Ecto neural progenitor cell (in vitro differentiated cells): ENCODE data around the gene INO80.
"Not testable (repeated sequence)": the region's sequence is repeated elsewhere in the genome, so short reads cannot be mapped to it uniquely, and the experiment has no call there.

Source experiments
- DNase-seq: peaks from one replicate; pipeline ENCODE4 v3.0.0-alpha.2; 2018; ENCODE audit warnings: low spot score

The INO80 gene, protein sequence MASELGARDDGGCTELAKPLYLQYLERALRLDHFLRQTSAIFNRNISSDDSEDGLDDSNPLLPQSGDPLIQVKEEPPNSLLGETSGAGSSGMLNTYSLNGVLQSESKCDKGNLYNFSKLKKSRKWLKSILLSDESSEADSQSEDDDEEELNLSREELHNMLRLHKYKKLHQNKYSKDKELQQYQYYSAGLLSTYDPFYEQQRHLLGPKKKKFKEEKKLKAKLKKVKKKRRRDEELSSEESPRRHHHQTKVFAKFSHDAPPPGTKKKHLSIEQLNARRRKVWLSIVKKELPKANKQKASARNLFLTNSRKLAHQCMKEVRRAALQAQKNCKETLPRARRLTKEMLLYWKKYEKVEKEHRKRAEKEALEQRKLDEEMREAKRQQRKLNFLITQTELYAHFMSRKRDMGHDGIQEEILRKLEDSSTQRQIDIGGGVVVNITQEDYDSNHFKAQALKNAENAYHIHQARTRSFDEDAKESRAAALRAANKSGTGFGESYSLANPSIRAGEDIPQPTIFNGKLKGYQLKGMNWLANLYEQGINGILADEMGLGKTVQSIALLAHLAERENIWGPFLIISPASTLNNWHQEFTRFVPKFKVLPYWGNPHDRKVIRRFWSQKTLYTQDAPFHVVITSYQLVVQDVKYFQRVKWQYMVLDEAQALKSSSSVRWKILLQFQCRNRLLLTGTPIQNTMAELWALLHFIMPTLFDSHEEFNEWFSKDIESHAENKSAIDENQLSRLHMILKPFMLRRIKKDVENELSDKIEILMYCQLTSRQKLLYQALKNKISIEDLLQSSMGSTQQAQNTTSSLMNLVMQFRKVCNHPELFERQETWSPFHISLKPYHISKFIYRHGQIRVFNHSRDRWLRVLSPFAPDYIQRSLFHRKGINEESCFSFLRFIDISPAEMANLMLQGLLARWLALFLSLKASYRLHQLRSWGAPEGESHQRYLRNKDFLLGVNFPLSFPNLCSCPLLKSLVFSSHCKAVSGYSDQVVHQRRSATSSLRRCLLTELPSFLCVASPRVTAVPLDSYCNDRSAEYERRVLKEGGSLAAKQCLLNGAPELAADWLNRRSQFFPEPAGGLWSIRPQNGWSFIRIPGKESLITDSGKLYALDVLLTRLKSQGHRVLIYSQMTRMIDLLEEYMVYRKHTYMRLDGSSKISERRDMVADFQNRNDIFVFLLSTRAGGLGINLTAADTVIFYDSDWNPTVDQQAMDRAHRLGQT (N-terminal part only)

DNA sequence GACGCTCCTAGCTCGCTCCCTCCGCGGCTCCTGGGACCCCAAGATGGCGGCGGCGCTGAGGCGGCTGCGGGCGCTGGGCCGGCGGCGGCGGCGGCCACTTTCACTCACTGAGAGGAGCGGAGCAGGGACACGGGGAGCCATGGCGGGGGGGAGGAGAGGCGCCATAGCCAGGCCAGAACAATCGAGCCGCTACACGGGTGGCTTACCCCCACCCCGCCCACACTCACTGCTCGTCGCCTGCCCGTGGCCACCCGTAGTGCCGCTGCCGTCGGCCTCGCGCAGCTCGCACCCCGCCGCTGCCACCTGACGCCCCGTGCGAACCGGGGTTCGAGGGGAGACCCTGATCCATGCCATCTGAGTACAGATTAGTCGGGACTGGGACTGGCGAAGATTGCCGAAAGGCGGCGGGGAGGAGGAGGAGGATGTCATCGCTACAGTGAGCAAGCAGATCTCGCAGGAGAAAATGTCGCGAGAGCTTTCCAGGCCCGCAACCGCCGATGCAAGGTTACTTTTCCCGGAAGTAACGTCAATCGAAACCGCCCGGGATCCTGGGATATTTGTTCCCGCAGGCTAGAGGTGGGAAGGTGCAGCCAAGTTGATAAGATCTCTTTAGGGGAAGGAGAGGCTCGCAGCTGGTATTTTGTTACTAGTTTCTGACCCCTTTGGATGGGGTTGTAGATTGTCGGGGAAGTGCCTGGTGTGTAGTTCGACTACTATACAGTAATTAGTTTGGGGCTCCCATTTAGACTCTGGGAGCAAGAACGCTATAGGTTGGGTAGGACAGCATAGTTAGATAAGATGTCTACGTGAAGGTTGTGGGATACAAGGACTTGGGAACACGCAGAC is at the start of gene INO80:
Gene INO80, minus strand, starts transcription at position 165 of the 846 bp plus-strand sequence. CDS start 19,970 bp downstream, outside the sequence.
- DNase-seq, result peak; percentile 97

DNA sequence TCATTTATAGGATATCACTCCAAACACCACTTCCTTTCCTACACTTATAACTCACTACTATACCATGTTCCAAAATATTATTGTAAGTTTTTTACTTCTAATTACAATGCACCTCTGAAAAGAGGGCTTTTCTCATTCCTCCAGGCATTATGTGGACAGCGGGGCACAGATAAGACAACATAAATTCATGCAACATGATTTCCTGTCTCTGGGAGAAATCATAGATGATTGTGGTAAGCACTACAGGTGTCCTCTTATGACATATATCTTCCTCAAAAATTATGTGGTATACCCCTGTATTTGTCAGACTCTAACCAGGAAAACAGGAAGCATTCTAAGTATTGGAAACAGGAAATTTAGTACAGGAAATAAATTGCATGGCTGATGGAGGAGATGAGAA is 45.7 kb upstream of the INO80 start:
- no peak for DNase-seq

DNA sequence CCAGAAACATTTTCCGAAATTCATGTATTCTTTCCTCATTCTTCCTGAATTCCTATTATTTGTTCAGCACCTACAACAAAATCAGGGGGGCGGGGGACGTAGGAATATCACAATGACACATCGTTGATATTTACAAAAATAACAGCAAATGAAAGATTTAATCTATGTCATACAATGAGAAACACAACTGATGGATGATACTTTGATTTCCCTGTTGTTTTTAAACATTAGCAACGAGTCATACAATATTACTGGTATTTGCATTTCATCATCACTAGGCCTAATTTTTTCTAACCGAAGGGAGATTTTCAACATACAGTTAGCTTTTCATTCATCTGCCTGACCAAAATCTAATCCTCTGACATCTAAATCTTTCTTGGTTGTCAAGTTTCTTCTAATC is 45.3 kb upstream of the INO80 start:
- DNase-seq, result no peak

DNA sequence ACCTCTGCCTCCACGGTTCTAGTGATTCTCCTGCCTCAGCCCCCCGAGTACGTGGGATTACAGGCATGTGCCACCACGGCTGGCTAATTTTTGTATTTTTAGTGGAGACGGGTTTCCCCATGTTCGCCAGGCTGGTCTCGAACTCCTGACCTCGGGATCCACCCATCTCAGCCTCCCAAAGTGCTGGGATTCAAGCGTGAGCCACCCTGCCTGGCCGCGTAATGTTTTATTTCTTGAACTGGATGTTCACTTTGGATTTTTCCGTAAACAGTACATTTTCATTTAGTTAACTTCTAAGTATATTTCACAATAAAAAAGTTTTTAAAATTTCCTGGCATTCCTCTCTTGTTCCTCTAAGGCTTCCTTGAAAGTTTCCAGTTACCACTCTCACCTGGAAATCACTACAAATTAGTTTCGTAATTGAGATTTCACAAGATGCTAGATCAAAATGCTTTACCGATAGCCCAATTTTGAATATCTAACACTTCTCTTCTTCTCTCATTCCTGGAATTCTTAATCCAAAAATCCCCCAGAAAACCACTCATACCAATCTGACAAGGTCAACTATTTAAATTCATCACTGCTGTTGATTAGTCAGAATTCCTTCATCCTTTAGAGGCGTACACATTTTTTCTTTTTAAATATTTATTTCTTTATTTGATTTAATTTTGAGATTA is 44.7 kb upstream of the INO80 start:
- DNase-seq, result no peak

GRCh38 chr15:41154412-41154811 is 38.3 kb upstream of the INO80 start:
- DNase-seq, result no peak

- DNase-seq, result no peak
Measured at GRCh38 chr15:41153733-41154132, 37.7 kb upstream of the INO80 start.

- DNase-seq, result no peak
Measured at GRCh38 chr15:41151451-41152005, 35.4 kb upstream of the INO80 start.

DNA sequence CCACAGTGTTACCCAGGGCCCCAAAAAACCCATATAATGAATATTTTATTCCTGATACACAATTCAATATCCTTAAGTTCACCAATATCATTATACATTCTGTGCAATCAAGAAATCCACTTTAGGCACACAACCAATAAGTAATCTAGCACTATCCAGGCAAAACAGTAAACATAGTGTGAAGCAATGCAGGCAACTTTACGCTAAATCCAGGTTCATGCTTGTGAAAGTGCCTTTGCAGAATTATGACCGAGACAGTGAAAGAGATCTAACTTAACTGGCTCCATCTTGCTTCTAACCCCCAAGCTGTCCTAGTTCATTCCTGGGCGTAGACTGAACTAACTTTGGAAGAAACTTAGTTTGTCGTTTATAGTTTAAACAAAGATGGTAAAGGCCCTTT is 34.2 kb upstream of the INO80 start:
- DNase-seq, result no peak

DNA sequence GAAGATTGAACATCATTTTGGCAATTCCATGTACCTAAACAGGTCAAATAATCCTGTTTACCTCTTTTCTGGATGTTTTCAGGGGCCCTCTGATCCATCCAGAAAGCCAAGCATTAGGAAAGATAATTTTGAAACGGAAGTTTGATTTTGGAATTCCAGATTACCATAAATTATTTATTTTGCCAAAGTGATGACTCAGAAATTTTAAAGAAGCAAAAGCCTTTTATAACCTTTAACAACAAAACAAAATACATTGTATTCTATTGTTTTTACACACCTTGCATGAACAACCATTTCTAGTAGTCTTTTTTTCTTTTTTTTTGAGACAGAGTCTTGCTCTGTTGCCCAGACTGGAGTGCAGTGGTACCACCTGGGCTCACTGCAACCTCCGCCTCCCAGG is 32.0 kb upstream of the INO80 start:
- DNase-seq, result no peak

DNA sequence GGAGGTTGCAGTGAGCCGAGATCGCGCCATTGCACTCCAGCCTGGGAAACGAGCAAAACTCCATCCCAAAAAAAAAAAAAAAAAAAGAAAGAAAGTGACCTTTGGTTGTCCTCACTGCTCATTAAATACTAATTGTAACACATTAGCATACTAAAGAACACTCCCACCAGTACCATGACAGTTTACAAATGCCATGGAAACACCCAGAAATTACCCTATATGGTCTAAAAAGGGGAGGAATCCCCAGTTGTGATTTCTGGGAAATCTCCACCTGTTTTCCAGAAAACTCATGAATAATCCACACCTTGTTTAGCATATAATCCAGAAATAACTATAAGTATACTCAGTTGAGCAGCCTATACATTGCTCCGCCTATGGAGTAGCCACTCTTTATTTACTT is 23.5 kb upstream of the INO80 start:
- DNase-seq, result no peak

GRCh38 chr15:41139112-41139511 is 23.0 kb upstream of the INO80 start:
- not testable (repeated sequence) for DNase-seq

DNA sequence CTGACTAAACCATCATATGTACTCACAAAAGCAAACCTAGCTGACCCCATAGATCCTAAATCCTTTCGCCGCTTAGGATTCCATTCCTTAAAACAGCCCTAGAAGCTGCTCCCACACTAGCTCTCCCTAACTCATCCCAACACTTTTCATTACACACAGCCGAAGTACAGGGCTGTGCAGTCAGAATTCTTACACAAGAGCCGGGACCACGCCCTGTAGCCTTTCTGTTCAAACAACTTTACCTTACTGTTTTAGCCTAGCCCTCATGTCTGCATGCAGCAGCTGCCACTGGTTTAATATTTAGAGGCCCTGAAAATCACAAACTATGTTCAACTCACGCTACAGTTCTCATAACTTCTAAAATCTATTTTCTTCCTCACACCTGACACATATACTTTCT is 19.5 kb upstream of the INO80 start:
- DNase-seq, result not testable (repeated sequence)

GRCh38 chr15:41133454-41133853 is 17.4 kb upstream of the INO80 start:
- no peak for DNase-seq

GRCh38 chr15:41132094-41132493 is 16.0 kb upstream of the INO80 start:
- not testable (repeated sequence) for DNase-seq

DNA sequence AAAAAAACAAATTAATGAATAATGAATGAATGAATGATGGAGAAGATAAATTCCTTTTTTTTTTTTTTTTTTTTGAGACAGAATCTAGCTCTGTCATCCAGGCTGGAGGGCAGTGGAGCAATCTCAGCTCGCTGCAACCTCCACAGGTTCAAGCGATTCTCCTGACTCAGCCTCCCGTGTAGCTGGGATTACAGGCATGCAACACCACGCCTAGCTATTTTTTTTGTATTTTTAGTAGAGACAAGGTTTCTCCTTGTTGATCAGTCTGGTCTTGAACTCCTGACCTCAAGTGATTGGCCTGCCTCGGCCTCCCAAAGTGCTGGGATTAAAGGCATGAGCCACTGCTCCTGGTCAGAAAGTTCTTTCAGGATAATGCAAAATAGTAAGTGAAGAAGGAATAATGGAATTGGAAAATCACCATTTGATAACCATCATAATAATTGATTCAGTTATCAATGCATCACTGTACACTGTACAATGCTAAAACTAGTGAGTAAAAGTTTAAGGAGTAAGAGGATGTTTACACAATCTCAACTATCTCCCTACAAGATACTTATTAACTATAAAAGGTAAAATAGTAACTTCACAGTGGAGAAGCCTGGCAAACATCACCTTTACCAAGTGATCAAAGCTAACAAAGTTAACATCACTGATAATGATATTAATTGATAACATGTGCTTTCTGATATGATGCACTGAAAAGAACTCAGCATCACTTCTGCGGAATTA is 12.3 kb upstream of the INO80 start:
- DNase-seq, result no peak

DNA sequence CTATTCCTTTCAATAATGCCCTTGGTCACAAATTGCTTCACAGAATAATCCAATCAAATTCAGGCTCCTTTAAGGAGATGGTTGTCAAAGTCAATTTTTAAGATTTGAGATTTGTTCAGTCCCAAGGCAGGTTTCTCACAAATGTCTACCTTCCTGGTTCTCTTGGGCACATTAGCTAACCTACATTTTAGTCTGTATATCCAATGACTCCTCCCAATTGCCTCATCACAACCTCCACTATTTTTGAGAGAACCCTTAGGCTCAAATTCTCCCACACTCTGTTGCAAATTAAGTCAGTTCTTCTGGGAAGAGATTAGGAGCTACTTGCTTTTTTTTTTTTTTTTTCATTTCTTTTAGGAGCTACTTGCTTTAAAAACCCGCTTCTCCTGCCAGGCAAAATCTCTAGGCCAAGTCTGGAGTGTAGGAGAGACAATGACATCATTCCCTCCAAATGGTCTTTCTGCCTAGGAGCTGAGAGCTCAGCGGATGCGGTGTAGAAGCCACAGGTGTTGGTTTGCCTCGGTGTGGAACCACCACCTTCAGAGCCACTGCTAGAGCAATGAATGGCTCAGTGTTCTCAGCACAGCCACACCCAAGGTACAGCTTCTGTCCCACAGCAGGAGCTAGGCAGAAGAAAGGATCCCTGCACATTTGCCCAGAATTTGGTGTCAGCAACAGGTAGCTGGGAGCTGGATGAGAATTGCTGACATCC is 10.0 kb upstream of the INO80 start:
- DNase-seq, result no peak

DNA sequence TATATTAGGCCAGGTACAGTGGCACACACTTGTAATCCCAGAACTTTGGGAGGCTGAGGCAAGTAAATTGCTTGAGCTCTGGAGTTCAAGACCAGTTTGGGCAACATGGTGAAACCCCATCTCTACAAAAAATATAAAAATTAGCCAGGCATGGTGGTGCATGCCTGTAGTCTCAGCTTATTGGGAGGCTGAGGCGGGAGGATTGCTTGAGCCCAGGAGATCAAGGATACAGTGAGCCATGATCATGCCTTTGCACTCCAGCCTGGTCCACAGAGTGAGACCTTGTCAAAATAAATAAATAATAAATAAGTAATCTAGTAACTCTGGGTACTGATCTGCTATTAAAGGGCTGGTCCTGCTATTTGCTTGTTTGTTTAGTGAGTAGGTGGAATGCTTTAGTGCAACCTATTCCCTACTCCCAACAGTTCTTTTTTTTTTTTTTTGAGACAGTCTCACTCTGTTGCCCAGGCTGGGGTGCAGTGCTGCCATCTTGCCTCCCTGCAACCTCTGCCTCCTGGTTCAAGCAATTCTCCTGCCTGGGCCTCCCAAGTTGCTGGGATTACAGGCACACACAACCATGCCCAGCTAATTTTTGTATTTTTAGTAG is 9.1 kb upstream of the INO80 start:
- no peak for DNase-seq

- DNase-seq, result no peak
Measured at GRCh38 chr15:41124058-41124457, 8.0 kb upstream of the INO80 start.

- DNase-seq, result no peak
Measured at GRCh38 chr15:41122849-41123248, 6.8 kb upstream of the INO80 start.
